Mesendoderm (in vitro differentiated cells): ENCODE results near the gene MYO18B.

ENCODE experiments used
- DNase-seq: peaks from one replicate; pipeline ENCODE4 v3.0.0; 2013
- H2AK5ac ChIP-seq: 2 replicates; pipeline ENCODE4 v1.6.1; 2013; ENCODE audit warnings: low read length, inconsistent platforms
- H2BK120ac ChIP-seq: 2 replicates; pipeline ENCODE4 v1.6.1; 2013; ENCODE audit warnings: low read depth, mild to moderate bottlenecking, low read length, moderate library complexity, mixed read lengths
- H2BK15ac ChIP-seq: replicated peaks from 2 replicates; pipeline ENCODE4 v1.6.1; 2013; ENCODE audit warnings: low read depth, mild to moderate bottlenecking, moderate library complexity
- H2BK5ac ChIP-seq: 2 replicates; pipeline ENCODE4 v1.6.1; 2013; ENCODE audit warnings: low read length, inconsistent platforms
- H3K18ac ChIP-seq: 2 replicates; pipeline ENCODE4 v1.6.1; 2013; ENCODE audit warnings: mild to moderate bottlenecking, low read length, mixed read lengths
- H3K23ac ChIP-seq: one replicate; pipeline ENCODE4 v1.6.1; 2013; ENCODE audit warnings: low read length
- H3K27ac ChIP-seq: 2 replicates; pipeline ENCODE4 v1.5.1; 2013; ENCODE audit warnings: low read depth, mild to moderate bottlenecking, inconsistent platforms, low read length, moderate library complexity
- H3K27me3 ChIP-seq: 2 replicates; pipeline ENCODE4 v1.6.1; 2013; ENCODE audit warnings: low read length, control low read depth, mild to moderate bottlenecking, inconsistent platforms; ENCODE audit not compliant: insufficient read depth, poor library complexity
- H3K36me3 ChIP-seq: 2 replicates; pipeline ENCODE4 v1.6.1; 2013; ENCODE audit warnings: low read length, inconsistent platforms; ENCODE audit not compliant: control insufficient read depth, insufficient read depth
- H3K4ac ChIP-seq: one replicate; pipeline ENCODE4 v1.6.1; 2013; ENCODE audit warnings: low read depth, mild to moderate bottlenecking, low read length, moderate library complexity
- H3K4me1 ChIP-seq: 2 replicates; pipeline ENCODE4 v1.6.1; 2013; ENCODE audit warnings: low read depth, low read length, inconsistent platforms; ENCODE audit not compliant: control insufficient read depth
- H3K4me2 ChIP-seq: 2 replicates; pipeline ENCODE4 v1.6.1; 2013; ENCODE audit warnings: low read length
- H3K4me3 ChIP-seq: 2 replicates; pipeline ENCODE4 v1.5.1; 2013; ENCODE audit warnings: mild to moderate bottlenecking, low read length
- H3K56ac ChIP-seq: one replicate; pipeline ENCODE4 v1.6.1; 2013; ENCODE audit warnings: low read length
- H3K79me1 ChIP-seq: 2 replicates; pipeline ENCODE4 v1.6.1; 2013; ENCODE audit warnings: low read length, inconsistent platforms
- H3K79me2 ChIP-seq: 2 replicates; pipeline ENCODE4 v1.6.1; 2013; ENCODE audit warnings: mild to moderate bottlenecking, low read length; ENCODE audit not compliant: control insufficient read depth, insufficient read depth
- H3K9ac ChIP-seq: 2 replicates; pipeline ENCODE4 v1.6.1; 2013; ENCODE audit warnings: low read length, inconsistent platforms
- H4K5ac ChIP-seq: one replicate; pipeline ENCODE4 v1.6.1; 2013; ENCODE audit warnings: low read length
- H4K8ac ChIP-seq: one replicate; pipeline ENCODE4 v1.6.1; 2013; ENCODE audit warnings: low read depth, mild to moderate bottlenecking, control low read depth, low read length, moderate library complexity
- WGBS: extraction: QIAGEN DNeasy Blood & Tissue Kit; methylation state at CpG from one replicate; pipeline ENCODE4 v1.1.7; 2013; ENCODE audit warnings: low lambda C conversion rate, missing lambda C conversion rate; ENCODE audit not compliant: insufficient coverage; ENCODE audit errors: extremely low coverage; 5-methylcytosine and 5-hydroxymethylcytosine counted together

MYO18B gene

DNA sequence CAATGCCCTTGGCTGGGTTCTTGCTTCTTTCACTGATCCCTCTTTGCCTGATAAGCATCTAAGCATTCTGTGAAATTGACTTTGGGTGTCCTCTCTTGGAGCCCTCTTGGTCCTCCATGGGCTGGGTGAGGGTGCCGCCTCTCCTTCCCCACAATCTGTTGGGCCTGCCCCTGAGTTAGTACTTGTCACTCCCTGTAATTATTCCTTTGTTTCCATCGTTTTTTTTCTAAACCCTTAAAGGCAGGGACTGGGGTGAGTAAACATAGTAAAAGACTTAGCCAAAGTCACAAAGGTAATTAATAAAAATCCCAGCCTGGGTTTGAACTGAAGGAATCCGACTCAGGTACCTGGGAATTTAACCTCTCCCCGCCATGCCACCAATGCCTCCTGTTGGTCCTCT is 188.1 kb downstream of the MYO18B start:
- no peak overlapping the region for H2BK120ac ChIP-seq
- WGBS, result no CpG with 5 or more reads among the region's 4 CpGs
- H3K36me3 ChIP-seq, result no peaks in the 10 kb centered on the region
- H3K4ac ChIP-seq, result no peak overlapping the region
- H3K27ac ChIP-seq, result no peak overlapping the region
- no peak overlapping the region for H3K56ac ChIP-seq
- no peak overlapping the region for H4K8ac ChIP-seq
- H4K5ac ChIP-seq, result no peak overlapping the region
- no peak overlapping the region for H3K9ac ChIP-seq
- H3K23ac ChIP-seq, result no peak overlapping the region
- no peak overlapping the region for H3K4me2 ChIP-seq
- no peaks in the 10 kb centered on the region for H3K27me3 ChIP-seq
- DNase-seq, result no peak
- H3K4me1 ChIP-seq, result peaks cover 5% of the 10 kb centered on the region
- no peaks in the 10 kb centered on the region for H3K79me1 ChIP-seq
- no peak overlapping the region for H2AK5ac ChIP-seq
- H2BK15ac ChIP-seq, result no peak overlapping the region
- H3K4me3 ChIP-seq, result no peak overlapping the region
- no peak overlapping the region for H3K18ac ChIP-seq
- peak overlapping the region; percentile 26 for H2BK5ac ChIP-seq
- no peaks in the 10 kb centered on the region for H3K79me2 ChIP-seq

DNA sequence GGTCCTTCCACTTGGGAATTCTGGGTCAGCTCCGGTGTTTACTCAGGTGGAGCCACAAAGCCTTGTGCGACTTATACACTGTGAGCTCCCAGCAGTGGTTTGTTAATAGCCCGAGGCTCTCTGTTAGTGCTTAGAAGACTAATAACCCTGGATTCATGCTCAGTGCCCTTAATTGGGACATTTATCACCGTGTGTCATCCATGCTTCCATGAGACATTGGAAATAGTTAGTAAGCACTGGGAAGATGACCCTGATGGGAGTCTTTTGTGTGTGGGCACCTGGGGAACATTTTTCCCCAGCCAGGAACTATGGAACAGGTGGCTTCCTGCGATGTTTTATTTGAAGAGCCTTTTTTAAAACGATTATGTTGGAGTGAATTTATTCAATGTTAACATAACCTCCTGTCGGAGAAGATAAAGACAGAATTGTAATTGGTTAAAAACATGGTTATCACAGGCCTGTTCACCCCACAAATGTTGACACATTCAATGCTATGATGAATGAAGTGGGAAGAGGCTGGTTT is 188.9 kb downstream of the MYO18B start:
- Histone ChIP-seq H3K18ac (no peak overlapping the region), H4K5ac (no peak overlapping the region), H3K4me1 (peaks cover 11% of the 10 kb centered on the region), H3K4ac (no peak overlapping the region), H3K27ac (no peak overlapping the region), H2BK5ac (no peak overlapping the region), H3K23ac (no peak overlapping the region), H3K79me2 (no peaks in the 10 kb centered on the region), H3K27me3 (no peaks in the 10 kb centered on the region), H3K79me1 (no peaks in the 10 kb centered on the region), H2BK15ac (no peak overlapping the region), H2BK120ac (no peak overlapping the region), H3K4me3 (no peak overlapping the region), H3K56ac (no peak overlapping the region), H3K9ac (no peak overlapping the region), H3K4me2 (no peak overlapping the region), H2AK5ac (no peak overlapping the region), H4K8ac (no peak overlapping the region), H3K36me3 (no peaks in the 10 kb centered on the region)
- no peak for DNase-seq
- WGBS, result no CpG with 5 or more reads among the region's 7 CpGs

DNA sequence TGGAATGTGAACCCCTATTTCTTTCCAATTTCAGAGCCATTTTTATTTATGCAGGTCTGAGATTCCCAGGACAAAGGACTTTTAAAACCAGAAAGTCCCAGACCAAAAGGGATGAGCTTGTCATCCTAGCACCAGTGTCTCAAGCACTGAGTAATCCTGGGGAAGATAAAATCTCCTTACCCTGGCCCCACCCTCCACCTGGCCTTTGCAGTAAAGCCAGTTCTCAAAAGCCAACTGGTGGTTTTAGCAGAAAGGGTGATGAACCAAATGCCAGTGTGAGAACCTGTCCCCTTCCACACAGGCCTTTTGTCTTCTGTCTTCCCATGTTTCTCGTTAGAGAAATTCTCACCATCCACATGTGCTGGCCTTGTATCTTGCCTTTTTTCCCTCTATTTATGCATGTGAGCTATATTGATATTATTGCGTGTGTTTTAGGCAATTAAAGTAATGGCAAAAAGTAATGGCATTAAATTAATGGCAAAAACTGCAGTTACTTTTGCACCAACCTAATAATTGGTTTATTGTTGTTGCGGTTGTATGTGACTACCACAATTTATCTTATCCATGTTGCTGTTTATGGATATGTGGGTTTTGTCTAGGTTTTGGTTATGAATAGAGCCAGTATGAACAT is 191.3 kb downstream of the MYO18B start:
- no peak overlapping the region for H2BK15ac ChIP-seq
- DNase-seq, result peak; percentile 60

DNA sequence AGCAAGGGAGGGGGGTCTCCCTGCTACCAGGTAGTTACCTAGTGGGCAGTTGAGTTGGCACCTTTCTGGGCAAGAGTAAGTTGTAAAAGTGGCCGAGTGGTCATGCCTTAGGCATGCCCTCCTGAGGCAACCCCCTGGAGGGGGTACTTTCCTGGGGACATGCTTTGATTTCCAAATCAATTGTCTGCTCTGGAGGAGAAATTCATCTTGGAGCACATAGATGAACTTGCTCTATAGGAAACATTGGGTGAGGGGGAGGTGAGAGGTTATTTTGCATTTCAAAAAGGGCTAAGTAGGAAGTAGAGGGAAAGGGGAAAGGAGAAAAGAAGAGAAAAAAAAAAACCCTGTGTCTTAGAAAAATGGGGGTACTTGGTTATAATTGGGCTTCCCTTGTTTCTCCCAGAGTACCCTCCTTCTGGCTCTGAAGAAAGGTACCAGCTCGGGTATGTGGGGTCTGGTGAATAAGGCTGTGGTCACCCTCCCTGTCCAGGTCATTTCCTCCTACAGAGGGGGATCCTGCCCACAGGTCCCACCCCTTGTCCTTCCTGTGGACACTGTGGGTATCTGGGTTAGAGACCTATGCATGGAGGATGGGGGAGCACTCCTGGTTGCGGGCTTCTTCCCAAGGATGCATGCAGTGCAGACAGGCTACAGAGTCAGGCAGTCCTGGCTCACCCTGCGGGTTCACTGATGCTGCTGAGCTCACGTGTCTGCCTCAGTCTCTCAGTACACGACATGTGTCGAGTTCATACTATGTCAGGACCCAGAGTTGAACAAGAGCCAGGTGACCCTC is 193.5 kb downstream of the MYO18B start:
- no peaks in the 10 kb centered on the region for H3K79me1 ChIP-seq
- no peaks in the 10 kb centered on the region for H3K79me2 ChIP-seq
- no CpG with 5 or more reads among the region's 7 CpGs for WGBS

More for the DNA sequence above, 191.3 kb downstream of the MYO18B start:
- no peak overlapping the region for H2BK5ac ChIP-seq
- H3K4me1 ChIP-seq, result peaks cover 11% of the 10 kb centered on the region
- H2BK120ac ChIP-seq, result no peak overlapping the region
- H2AK5ac ChIP-seq, result no peak overlapping the region
- H3K79me1 ChIP-seq, result no peaks in the 10 kb centered on the region
- H3K18ac ChIP-seq, result no peak overlapping the region
- no peak overlapping the region for H3K23ac ChIP-seq
- no peak overlapping the region for H3K4me3 ChIP-seq
- H3K27me3 ChIP-seq, result no peaks in the 10 kb centered on the region
- H3K9ac ChIP-seq, result no peak overlapping the region
- no peaks in the 10 kb centered on the region for H3K36me3 ChIP-seq
- no peaks in the 10 kb centered on the region for H3K79me2 ChIP-seq
- no CpG with 5 or more reads among the region's 3 CpGs for WGBS
- no peak overlapping the region for H4K8ac ChIP-seq
- H3K27ac ChIP-seq, result no peak overlapping the region
- no peak overlapping the region for H4K5ac ChIP-seq
- H3K4me2 ChIP-seq, result no peak overlapping the region
- H3K4ac ChIP-seq, result no peak overlapping the region
- peak overlapping the region; percentile 2 for H3K56ac ChIP-seq

DNA sequence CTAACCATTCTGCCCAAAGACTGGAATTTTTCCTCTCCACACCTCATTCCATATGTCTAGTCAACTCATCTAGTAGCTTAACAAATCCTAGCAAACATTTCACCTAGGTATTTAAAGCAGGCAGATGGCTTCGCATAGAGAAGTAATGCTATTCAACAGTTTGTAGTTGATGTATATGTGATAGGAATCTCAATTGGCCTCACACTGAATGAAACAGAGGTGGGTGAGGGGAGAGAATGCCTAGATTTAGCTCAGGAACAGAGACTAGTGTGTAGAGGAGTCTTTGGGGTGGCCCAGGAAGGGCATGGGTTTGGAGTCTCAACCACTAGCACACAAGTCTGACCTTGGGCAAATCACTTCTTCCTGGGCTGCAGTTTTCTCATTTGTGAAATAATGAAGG is 196.2 kb downstream of the MYO18B start:
- no peaks in the 10 kb centered on the region for H3K79me1 ChIP-seq
- H3K36me3 ChIP-seq, result no peaks in the 10 kb centered on the region
- H2AK5ac ChIP-seq, result no peak overlapping the region
- H3K4me2 ChIP-seq, result no peak overlapping the region
- no peak overlapping the region for H3K23ac ChIP-seq
- H3K27me3 ChIP-seq, result no peaks in the 10 kb centered on the region
- peaks cover 16% of the 10 kb centered on the region for H3K4me1 ChIP-seq
- H3K9ac ChIP-seq, result no peak overlapping the region
- no peak overlapping the region for H2BK15ac ChIP-seq
- H3K27ac ChIP-seq, result no peak overlapping the region
- no CpG with 5 or more reads among the region's 1 CpG for WGBS
- H4K5ac ChIP-seq, result no peak overlapping the region
- H3K56ac ChIP-seq, result no peak overlapping the region
- H4K8ac ChIP-seq, result no peak overlapping the region
- no peak overlapping the region for H3K4me3 ChIP-seq
- no peak overlapping the region for H3K4ac ChIP-seq
- no peak overlapping the region for H3K18ac ChIP-seq
- no peaks in the 10 kb centered on the region for H3K79me2 ChIP-seq
- DNase-seq, result no peak
- H2BK5ac ChIP-seq, result no peak overlapping the region
- no peak overlapping the region for H2BK120ac ChIP-seq

More for the DNA sequence above, 193.5 kb downstream of the MYO18B start:
- DNase-seq, result no peak
- no peaks in the 10 kb centered on the region for H3K27me3 ChIP-seq
- H3K18ac ChIP-seq, result no peak overlapping the region
- H3K23ac ChIP-seq, result no peak overlapping the region
- peaks cover 9% of the 10 kb centered on the region for H3K4me1 ChIP-seq
- H3K27ac ChIP-seq, result no peak overlapping the region
- H2AK5ac ChIP-seq, result peak overlapping the region; percentile 68
- H3K9ac ChIP-seq, result peak overlapping the region; percentile 20
- H2BK5ac ChIP-seq, result peak overlapping the region; percentile 88
- H3K4ac ChIP-seq, result peak overlapping the region; percentile 73
- H4K8ac ChIP-seq, result no peak overlapping the region
- no peak overlapping the region for H4K5ac ChIP-seq
- H2BK15ac ChIP-seq, result no peak overlapping the region
- peak overlapping the region; percentile 69 for H3K56ac ChIP-seq
- H3K36me3 ChIP-seq, result no peaks in the 10 kb centered on the region
- H3K4me3 ChIP-seq, result no peak overlapping the region
- H3K4me2 ChIP-seq, result no peak overlapping the region
- no peak overlapping the region for H2BK120ac ChIP-seq
